Gastrocnemius medialis (tissue), 4 donors: ENCODE data around the gene DIP2C.

Experiments used
- CTCF ChIP-seq, 5 experiments: fragments of 450-650 bp in 3 of 5; fragments of 200-600 bp in 2 of 5; sonication (generic) in 2 of 5; IDR thresholded peaks in 4 of 5; conservative IDR thresholded peaks in 1 of 5; 1 replicate in 4 of 5; 2 replicates in 1 of 5; pipeline ENCODE4 v1.5.1; 2016 to 2019; ENCODE audit warnings: antibody characterized with exemption in 5 of 5, mild to moderate bottlenecking in 3 of 5, moderate library complexity in 3 of 5
- POLR2A ChIP-seq, 2 donors: fragments of 450-650 bp; IDR thresholded peaks; one replicate each; pipeline ENCODE4 v1.6.1; 2017; ENCODE audit warnings: antibody characterized with exemption in 2 of 2, mild to moderate bottlenecking in 2 of 2, moderate library complexity in 2 of 2

- no peak for TF ChIP-seq CTCF (IDR thresholded peaks at IDR 0.05 in 4 of 5, conservative IDR thresholded peaks at IDR 0.05 in 1 of 5)
- TF ChIP-seq POLR2A (IDR thresholded peaks at IDR 0.05), result no peak
Measured at GRCh38 chr10:507908-508444, 181.5 kb downstream of the DIP2C start.
